Osteocyte (in vitro differentiated cells): ENCODE results near the gene LZTFL1. TPM values are rescaled to one million over a fixed set of nuclear protein-coding genes. Genes with fewer than 3 reads are reported as not detected.

Source experiments
- DNase-seq: peaks from one replicate; pipeline ENCODE4 v3.0.0; 2021; ENCODE audit warnings: mixed read lengths; ENCODE audit not compliant: unreplicated experiment; ENCODE audit errors: extremely low spot score
- H3K27ac Mint-ChIP-seq: one replicate; pipeline ENCODE4 v1.8.0; 2021; ENCODE audit warnings: mild to moderate bottlenecking, mixed read lengths; ENCODE audit not compliant: unreplicated experiment
- H3K27me3 Mint-ChIP-seq: one replicate; pipeline ENCODE4 v1.8.0; 2021; ENCODE audit warnings: mixed read lengths; ENCODE audit not compliant: unreplicated experiment
- H3K36me3 Mint-ChIP-seq: one replicate; pipeline ENCODE4 v1.8.0; 2021; ENCODE audit warnings: mixed read lengths; ENCODE audit not compliant: unreplicated experiment
- H3K4me1 Mint-ChIP-seq: one replicate; pipeline ENCODE4 v1.8.0; 2021; ENCODE audit warnings: mixed read lengths; ENCODE audit not compliant: unreplicated experiment
- H3K4me3 Mint-ChIP-seq: one replicate; pipeline ENCODE4 v1.8.0; 2021; ENCODE audit warnings: mild to moderate bottlenecking, moderate library complexity, mixed read lengths; ENCODE audit not compliant: unreplicated experiment
- H3K9me3 Mint-ChIP-seq: one replicate; pipeline ENCODE4 v1.8.0; 2021; ENCODE audit warnings: mixed read lengths; ENCODE audit not compliant: unreplicated experiment
- total RNA-seq: library from RNA; stranded (reverse); gene quantifications from 2 replicates; pipeline ENCODE4 v1.2.1, GENCODE V29; 2021
- TF ChIP-seq, protein P1 (sequence below): fragments of 200-600 bp; sonication (generic); IDR thresholded peaks from 2 replicates; pipeline ENCODE4 v1.5.0; 2021; ENCODE audit warnings: antibody characterized with exemption, mild to moderate bottlenecking, moderate library complexity

Gene LZTFL1
- total RNA-seq, 1 donor from 2014 or later, result 20.2 TPM

DNA sequence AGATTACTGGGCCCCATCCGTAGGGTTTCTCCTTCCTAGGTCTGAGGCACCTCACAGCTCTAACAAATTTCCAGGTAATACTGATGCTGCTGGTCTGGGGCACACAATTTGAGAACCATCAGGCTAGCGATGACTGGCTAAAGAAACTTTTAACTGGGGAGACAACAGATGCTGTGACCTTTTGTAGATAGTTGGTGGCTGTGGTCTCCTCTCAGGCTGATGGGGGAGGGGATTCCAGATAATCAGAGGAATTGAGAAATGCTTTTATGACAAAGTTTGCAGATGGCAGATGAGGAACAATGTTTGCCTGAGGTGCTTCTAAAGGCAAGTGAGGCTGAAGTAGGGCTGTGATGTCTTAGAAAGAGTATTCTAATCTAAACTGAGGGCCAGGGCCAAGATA is 30.6 kb upstream of the LZTFL1 start:
- DNase-seq, result no peak
- peaks cover 70% of the 10 kb centered on the region for H3K27me3 Mint-ChIP-seq
- TF ChIP-seq, protein P1, sequence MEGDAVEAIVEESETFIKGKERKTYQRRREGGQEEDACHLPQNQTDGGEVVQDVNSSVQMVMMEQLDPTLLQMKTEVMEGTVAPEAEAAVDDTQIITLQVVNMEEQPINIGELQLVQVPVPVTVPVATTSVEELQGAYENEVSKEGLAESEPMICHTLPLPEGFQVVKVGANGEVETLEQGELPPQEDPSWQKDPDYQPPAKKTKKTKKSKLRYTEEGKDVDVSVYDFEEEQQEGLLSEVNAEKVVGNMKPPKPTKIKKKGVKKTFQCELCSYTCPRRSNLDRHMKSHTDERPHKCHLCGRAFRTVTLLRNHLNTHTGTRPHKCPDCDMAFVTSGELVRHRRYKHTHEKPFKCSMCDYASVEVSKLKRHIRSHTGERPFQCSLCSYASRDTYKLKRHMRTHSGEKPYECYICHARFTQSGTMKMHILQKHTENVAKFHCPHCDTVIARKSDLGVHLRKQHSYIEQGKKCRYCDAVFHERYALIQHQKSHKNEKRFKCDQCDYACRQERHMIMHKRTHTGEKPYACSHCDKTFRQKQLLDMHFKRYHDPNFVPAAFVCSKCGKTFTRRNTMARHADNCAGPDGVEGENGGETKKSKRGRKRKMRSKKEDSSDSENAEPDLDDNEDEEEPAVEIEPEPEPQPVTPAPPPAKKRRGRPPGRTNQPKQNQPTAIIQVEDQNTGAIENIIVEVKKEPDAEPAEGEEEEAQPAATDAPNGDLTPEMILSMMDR, result no peak
- H3K27ac Mint-ChIP-seq, result no peak overlapping the region
- H3K9me3 Mint-ChIP-seq, result no peaks in the 10 kb centered on the region
- H3K36me3 Mint-ChIP-seq, result no peaks in the 10 kb centered on the region
- H3K4me1 Mint-ChIP-seq, result no peaks in the 10 kb centered on the region
- H3K4me3 Mint-ChIP-seq, result no peak overlapping the region

DNA sequence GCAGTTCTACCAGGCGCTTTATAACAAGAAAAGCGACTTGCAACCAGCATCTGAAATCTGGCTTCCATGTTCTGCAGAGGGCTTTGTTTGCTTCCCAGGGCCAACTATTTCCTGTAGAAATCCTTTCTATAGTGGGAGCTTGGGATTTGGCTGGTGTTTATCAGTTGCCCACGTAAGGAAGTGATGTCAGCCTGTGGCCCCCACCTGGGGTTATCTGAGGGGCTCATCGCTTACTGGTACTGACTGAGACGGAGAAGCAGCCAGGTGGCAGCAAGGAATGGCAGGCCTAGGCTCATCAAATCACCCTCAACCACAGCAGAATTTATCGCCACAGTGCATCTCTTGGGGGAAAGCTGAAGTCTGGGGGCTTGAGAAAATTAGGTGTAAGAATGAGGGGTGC is 29.9 kb upstream of the LZTFL1 start:
- no peak for DNase-seq
- Mint-ChIP-seq H3K27me3 (peaks cover 75% of the 10 kb centered on the region), H3K36me3 (no peaks in the 10 kb centered on the region), H3K4me3 (no peak overlapping the region), H3K4me1 (no peaks in the 10 kb centered on the region), H3K9me3 (no peaks in the 10 kb centered on the region), H3K27ac (no peak overlapping the region)
- TF ChIP-seq, protein P1, result no peak

GRCh38 chr3:45870099-45870498 is 28.2 kb upstream of the LZTFL1 start:
- H3K27ac Mint-ChIP-seq, result no peak overlapping the region

GRCh38 chr3:45869638-45870037 is 27.7 kb upstream of the LZTFL1 start:
- H3K4me1 Mint-ChIP-seq, result no peaks in the 10 kb centered on the region
- H3K36me3 Mint-ChIP-seq, result no peaks in the 10 kb centered on the region
- H3K9me3 Mint-ChIP-seq, result no peaks in the 10 kb centered on the region

More at GRCh38 chr3:45870099-45870498, 28.2 kb upstream of the LZTFL1 start:
- TF ChIP-seq, protein P1, result no peak
- Mint-ChIP-seq H3K9me3 (no peaks in the 10 kb centered on the region), H3K4me3 (no peak overlapping the region), H3K36me3 (no peaks in the 10 kb centered on the region), H3K4me1 (no peaks in the 10 kb centered on the region), H3K27me3 (peaks cover 79% of the 10 kb centered on the region)
- no peak for DNase-seq

GRCh38 chr3:45868650-45869049 is 26.7 kb upstream of the LZTFL1 start:
- Mint-ChIP-seq H3K27ac (no peak overlapping the region), H3K9me3 (peaks cover 3% of the 10 kb centered on the region), H3K27me3 (peaks cover 76% of the 10 kb centered on the region), H3K4me1 (no peaks in the 10 kb centered on the region), H3K4me3 (no peak overlapping the region), H3K36me3 (no peaks in the 10 kb centered on the region)
- TF ChIP-seq, protein P1, result no peak
- no peak for DNase-seq

More at GRCh38 chr3:45869638-45870037, 27.7 kb upstream of the LZTFL1 start:
- no peak overlapping the region for H3K27ac Mint-ChIP-seq
- peaks cover 79% of the 10 kb centered on the region for H3K27me3 Mint-ChIP-seq
- no peak for DNase-seq
- no peak overlapping the region for H3K4me3 Mint-ChIP-seq
- TF ChIP-seq, protein P1, result no peak
